ENCODE measurements around the gene SRRM1.

DNA sequence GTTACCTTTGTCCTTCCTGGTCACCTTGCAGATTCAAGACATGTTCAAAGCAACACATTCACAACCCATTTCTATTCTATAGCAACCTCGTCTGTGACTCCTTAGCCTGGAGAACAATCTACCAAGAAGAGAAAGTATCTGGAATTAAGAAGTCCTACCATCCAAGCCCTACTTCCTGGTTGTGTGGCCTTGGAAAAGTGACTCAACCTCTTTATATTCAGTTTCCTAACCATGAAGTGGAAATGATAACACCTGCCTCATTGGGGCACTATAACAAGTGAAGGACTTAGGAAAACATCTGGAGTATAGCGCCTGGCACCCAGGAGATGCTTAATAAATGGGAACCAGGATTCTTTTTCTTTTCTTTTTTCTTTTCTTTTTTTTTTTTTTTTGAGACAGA lies 36.5 kb upstream of the SRRM1 start:
- TF ChIP-seq, protein P1, sequence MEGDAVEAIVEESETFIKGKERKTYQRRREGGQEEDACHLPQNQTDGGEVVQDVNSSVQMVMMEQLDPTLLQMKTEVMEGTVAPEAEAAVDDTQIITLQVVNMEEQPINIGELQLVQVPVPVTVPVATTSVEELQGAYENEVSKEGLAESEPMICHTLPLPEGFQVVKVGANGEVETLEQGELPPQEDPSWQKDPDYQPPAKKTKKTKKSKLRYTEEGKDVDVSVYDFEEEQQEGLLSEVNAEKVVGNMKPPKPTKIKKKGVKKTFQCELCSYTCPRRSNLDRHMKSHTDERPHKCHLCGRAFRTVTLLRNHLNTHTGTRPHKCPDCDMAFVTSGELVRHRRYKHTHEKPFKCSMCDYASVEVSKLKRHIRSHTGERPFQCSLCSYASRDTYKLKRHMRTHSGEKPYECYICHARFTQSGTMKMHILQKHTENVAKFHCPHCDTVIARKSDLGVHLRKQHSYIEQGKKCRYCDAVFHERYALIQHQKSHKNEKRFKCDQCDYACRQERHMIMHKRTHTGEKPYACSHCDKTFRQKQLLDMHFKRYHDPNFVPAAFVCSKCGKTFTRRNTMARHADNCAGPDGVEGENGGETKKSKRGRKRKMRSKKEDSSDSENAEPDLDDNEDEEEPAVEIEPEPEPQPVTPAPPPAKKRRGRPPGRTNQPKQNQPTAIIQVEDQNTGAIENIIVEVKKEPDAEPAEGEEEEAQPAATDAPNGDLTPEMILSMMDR (IDR thresholded peaks at IDR 0.05; ENCODE audit: control extremely low read depth in 1 of 3, insufficient read depth in 1 of 3, low read depth in 1 of 3, low read length in 3 of 3), result no peak
- TF ChIP-seq KDM1A (IDR thresholded peaks at IDR 0.05; ENCODE audit: borderline replicate concordance, low read length), result no peak
- no peak for TF ChIP-seq POLR2AphosphoS5 (IDR thresholded peaks at IDR 0.05; ENCODE audit: low read depth, low read length)
- no peak for TF ChIP-seq CHD1 (IDR thresholded peaks at IDR 0.05; ENCODE audit: low read depth, low read length)
- no peak for TF ChIP-seq GABPA (IDR thresholded peaks at IDR 0.05; ENCODE audit: borderline replicate concordance, insufficient read depth, low read length)
- TF ChIP-seq EP300 (IDR thresholded peaks at IDR 0.05; ENCODE audit: borderline replicate concordance in 1 of 2, low read depth in 2 of 2, low read length in 2 of 2), result no peak

Measured in H1 (cell line).